Left ventricle myocardium inferior (tissue), 1 donor: ENCODE measurements around the gene TRIM17. TPM values are rescaled to one million over a fixed set of nuclear protein-coding genes. Genes with fewer than 3 reads are reported as not detected.
A peak's percentile ranks its signal among the peaks of the same experiment; 100 is the strongest.

Experiments used
- DNase-seq: peaks from one replicate; pipeline ENCODE4 v3.0.0-alpha.2; 2020
- H3K27ac ChIP-seq: fragments of 200-600 bp; replicated peaks from 2 replicates; pipeline ENCODE4 v1.8.0; 2021
- H3K27me3 ChIP-seq: fragments of 200-600 bp; 2 replicates; pipeline ENCODE4 v1.8.0; 2021; ENCODE audit warnings: low read depth
- H3K36me3 ChIP-seq: fragments of 200-600 bp; 2 replicates; pipeline ENCODE4 v1.8.0; 2021
- H3K4me1 ChIP-seq: fragments of 200-600 bp; 2 replicates; pipeline ENCODE4 v1.8.0; 2021
- H3K4me3 ChIP-seq: fragments of 200-600 bp; 2 replicates; pipeline ENCODE4 v1.8.0; 2021; ENCODE audit warnings: mild to moderate bottlenecking, moderate library complexity
- H3K9me3 ChIP-seq: fragments of 200-600 bp; replicated peaks from 2 replicates; pipeline ENCODE4 v1.8.0; 2021
- intact Hi-C: fragments of 100-400 bp; cut with micrococcal nuclease; formaldehyde crosslinking; loops from one replicate; pipeline ENCODE4 v1.11.0; 2022
- long read RNA-seq: library from polyadenylated mRNA; unstranded; transcript quantifications from one replicate; pipeline ENCODE4 v2.0.0, GENCODE V29; 2021
- total RNA-seq: library from RNA; stranded (reverse); fragmentation: NEBNext Ultra II Directional; extraction: Animal tissue kit (Norgen Biotek cat#: 25700); gene quantifications from one replicate; pipeline ENCODE4 v1.2.1, GENCODE V29; 2021
- TF ChIP-seq, protein P1 (sequence below): fragments of 200-600 bp; IDR thresholded peaks from 2 replicates; pipeline ENCODE4 v1.8.0; 2021; ENCODE audit warnings: antibody characterized with exemption, mild to moderate bottlenecking, borderline replicate concordance
- donor health status: DM: no; HTN: yes; CAD: no; lungs with severe emphysema.

TRIM17 gene
- total RNA-seq = 0.36 TPM
- long read RNA-seq = 0 reads

DNA sequence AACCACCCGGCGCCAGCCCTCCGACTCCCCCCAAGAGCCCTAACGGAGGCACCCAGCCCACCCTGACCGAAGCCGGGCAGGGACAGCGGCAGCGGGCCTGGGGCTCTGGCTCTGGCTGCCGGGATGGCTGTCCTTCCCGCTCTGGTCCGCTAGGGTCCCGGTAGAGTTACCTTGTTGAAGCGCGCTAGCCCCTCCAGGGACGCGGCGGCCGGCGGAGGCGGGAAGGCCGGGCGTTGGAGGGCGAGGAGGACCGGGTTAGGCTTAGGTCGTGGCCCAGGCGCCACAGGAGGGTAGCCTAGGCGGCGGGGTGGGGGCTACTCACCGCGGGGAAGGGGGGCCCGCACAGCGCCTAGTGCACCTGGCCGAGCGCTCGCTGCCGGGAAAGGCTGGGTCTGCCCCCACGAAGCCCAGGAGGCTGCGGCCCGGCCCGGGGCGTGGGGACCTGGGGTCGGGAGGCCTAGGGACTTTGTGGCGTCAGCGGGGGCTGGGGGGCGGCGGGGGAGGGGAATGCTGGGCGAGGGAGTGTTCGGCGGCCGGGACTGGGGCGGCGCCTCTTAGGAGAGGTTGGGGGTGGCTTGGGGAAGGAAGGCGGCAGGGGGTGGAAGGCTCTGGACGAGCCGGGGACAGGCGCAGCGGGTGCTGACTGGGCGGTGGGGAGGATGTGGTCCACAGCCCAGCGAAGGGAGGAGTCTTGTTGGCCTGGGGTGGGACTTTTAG, at the start of gene TRIM17:
Gene TRIM17, minus strand, starts transcription at position 645 of the 717 bp plus-strand sequence. CDS start 1,789 bp downstream, outside the sequence.
- Histone ChIP-seq H3K27ac (no peak within 1 kb of the TSS), H3K4me1 (peaks cover 28% of the 10 kb centered on the region), H3K27me3 (peaks cover 63% of the 10 kb centered on the region), H3K4me3 (peak within 1 kb of the TSS; percentile 64), H3K36me3 (no peaks in the 10 kb centered on the region), H3K9me3 (no peaks in the 10 kb centered on the region)
- TF ChIP-seq, protein P1, sequence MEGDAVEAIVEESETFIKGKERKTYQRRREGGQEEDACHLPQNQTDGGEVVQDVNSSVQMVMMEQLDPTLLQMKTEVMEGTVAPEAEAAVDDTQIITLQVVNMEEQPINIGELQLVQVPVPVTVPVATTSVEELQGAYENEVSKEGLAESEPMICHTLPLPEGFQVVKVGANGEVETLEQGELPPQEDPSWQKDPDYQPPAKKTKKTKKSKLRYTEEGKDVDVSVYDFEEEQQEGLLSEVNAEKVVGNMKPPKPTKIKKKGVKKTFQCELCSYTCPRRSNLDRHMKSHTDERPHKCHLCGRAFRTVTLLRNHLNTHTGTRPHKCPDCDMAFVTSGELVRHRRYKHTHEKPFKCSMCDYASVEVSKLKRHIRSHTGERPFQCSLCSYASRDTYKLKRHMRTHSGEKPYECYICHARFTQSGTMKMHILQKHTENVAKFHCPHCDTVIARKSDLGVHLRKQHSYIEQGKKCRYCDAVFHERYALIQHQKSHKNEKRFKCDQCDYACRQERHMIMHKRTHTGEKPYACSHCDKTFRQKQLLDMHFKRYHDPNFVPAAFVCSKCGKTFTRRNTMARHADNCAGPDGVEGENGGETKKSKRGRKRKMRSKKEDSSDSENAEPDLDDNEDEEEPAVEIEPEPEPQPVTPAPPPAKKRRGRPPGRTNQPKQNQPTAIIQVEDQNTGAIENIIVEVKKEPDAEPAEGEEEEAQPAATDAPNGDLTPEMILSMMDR = peak; percentile 51
- intact Hi-C loops = no loop called here
- no peak for DNase-seq

GRCh38 chr1:228465571-228466146, 49.0 kb upstream of the TRIM17 start:
- peaks cover 16% of the 10 kb centered on the region for H3K4me1 ChIP-seq
- no peak for DNase-seq
- no peaks in the 10 kb centered on the region for H3K36me3 ChIP-seq
- no peak overlapping the region for H3K27ac ChIP-seq
- peaks cover 100% of the 10 kb centered on the region for H3K27me3 ChIP-seq
- TF ChIP-seq, protein P1 = no peak
- H3K4me3 ChIP-seq = no peak overlapping the region
- intact Hi-C loops = no loop called here
- H3K9me3 ChIP-seq = no peaks in the 10 kb centered on the region

GRCh38 chr1:228465141-228465540, 48.5 kb upstream of the TRIM17 start:
- Histone ChIP-seq H3K27ac (no peak overlapping the region), H3K4me3 (peak overlapping the region; percentile 52), H3K27me3 (peaks cover 100% of the 10 kb centered on the region), H3K4me1 (peaks cover 16% of the 10 kb centered on the region), H3K9me3 (no peaks in the 10 kb centered on the region), H3K36me3 (no peaks in the 10 kb centered on the region)
- no peak for DNase-seq
- intact Hi-C loops = no loop called here
- TF ChIP-seq, protein P1 = no peak

DNA sequence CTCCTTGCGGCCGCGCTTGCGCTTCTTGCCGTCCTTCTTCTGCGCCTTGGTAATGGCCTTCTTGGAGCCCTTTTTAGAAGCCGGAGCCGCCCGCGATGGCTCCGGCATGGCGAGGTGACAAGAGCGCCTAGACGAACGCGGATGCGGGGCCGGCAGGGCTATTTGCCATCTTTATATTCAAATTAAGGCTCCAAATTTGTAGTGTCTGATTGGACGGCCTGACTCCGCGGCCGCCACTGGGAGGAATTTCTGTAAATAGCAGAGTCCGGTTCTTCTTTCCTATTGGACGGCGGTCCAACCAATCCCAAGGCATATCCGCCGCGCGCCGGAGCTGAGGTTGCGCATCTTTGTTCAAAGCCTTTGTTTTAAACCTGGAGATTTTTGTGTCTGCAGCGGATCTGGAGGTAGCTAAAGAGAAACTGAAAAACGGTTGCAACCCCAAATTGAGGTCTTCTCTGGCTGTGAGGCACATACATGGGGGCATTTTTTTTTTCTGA, 47.9 kb upstream of the TRIM17 start:
- H3K9me3 ChIP-seq = no peaks in the 10 kb centered on the region
- H3K36me3 ChIP-seq = no peaks in the 10 kb centered on the region
- TF ChIP-seq, protein P1 = no peak
- no peak overlapping the region for H3K27ac ChIP-seq
- DNase-seq = peak; percentile 57
- peaks cover 18% of the 10 kb centered on the region for H3K4me1 ChIP-seq
- H3K27me3 ChIP-seq = peaks cover 100% of the 10 kb centered on the region
- peak overlapping the region; percentile 52 for H3K4me3 ChIP-seq
- intact Hi-C loops = no loop called here

DNA sequence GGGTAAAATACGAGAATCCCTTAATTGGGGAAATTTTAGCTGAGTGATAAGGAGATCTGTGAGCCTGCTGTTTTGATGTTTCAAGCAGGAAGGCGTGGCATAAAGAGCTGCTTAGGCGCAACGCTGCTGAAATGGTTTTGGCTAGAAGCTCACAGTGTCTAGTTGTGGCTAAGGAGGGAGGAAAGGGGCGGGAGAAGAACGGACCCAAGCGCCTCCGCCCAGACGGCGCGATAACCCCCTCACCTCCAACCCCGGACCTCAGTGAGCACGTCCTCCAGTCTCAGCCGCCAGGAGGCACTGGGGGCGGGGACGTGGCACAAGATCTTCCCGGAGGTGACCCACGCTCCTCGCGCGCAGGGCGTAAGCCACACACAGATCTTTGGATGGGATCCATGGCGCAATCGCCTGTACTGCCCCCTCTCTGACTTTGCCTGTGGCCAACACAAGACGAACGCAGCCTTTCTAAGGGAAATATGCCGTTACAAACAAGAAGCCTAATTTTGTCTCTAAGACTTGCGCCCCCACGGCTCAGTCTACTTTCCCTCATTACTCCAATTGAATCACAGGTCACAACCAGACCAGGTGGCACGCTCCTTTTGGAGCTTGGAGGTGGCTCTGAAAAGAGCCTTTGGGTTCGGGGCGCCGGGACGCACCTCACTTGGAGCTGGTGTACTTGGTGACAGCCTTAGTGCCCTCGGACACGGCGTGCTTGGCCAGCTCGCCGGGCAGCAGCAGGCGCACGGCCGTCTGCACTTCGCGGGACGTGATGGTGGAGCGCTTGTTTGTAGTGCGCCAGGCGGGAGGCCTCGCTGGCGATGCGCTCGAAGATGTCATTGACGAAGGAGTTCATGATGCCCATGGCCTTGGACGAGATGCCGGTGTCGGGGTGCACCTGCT, 47.1 kb upstream of the TRIM17 start:
- TF ChIP-seq, protein P1 = no peak
- peaks cover 26% of the 10 kb centered on the region for H3K4me1 ChIP-seq
- intact Hi-C loops = no loop called here
- no peak for DNase-seq
- H3K27ac ChIP-seq = no peak overlapping the region
- peaks cover 100% of the 10 kb centered on the region for H3K27me3 ChIP-seq
- H3K4me3 ChIP-seq = peak overlapping the region; percentile 52
- H3K9me3 ChIP-seq = no peaks in the 10 kb centered on the region
- H3K36me3 ChIP-seq = no peaks in the 10 kb centered on the region
